ENCODE measurements around the gene ZCWPW1.

The ZCWPW1 gene

DNA sequence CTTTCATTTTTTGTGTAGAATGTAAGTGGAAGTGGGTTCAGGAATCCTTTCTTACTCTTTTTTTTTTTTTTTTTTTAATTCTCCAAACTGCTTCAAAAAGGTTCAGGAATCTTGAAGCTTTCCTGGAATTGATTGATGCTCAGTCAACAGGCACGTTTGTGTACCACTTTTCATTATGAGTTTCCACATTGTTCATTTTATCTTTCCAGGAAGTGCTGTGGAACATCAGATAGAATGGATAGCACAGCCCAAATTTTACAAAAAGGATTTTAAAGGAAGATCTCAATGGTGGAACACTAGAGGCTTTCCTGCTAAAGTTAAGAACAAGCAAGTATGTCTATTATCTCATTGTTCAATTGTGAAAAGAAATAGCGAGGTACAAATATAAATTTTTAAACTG is 9.7 kb upstream of the ZCWPW1 start:
- TF ChIP-seq, protein P1, sequence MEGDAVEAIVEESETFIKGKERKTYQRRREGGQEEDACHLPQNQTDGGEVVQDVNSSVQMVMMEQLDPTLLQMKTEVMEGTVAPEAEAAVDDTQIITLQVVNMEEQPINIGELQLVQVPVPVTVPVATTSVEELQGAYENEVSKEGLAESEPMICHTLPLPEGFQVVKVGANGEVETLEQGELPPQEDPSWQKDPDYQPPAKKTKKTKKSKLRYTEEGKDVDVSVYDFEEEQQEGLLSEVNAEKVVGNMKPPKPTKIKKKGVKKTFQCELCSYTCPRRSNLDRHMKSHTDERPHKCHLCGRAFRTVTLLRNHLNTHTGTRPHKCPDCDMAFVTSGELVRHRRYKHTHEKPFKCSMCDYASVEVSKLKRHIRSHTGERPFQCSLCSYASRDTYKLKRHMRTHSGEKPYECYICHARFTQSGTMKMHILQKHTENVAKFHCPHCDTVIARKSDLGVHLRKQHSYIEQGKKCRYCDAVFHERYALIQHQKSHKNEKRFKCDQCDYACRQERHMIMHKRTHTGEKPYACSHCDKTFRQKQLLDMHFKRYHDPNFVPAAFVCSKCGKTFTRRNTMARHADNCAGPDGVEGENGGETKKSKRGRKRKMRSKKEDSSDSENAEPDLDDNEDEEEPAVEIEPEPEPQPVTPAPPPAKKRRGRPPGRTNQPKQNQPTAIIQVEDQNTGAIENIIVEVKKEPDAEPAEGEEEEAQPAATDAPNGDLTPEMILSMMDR (IDR thresholded peaks at IDR 0.05; ENCODE audit: insufficient read depth, missing control alignments), result no peak
- FAIRE-seq (no peak), DNase-seq (ENCODE audit: insufficient read length, low spot score) (no peak)

DNA sequence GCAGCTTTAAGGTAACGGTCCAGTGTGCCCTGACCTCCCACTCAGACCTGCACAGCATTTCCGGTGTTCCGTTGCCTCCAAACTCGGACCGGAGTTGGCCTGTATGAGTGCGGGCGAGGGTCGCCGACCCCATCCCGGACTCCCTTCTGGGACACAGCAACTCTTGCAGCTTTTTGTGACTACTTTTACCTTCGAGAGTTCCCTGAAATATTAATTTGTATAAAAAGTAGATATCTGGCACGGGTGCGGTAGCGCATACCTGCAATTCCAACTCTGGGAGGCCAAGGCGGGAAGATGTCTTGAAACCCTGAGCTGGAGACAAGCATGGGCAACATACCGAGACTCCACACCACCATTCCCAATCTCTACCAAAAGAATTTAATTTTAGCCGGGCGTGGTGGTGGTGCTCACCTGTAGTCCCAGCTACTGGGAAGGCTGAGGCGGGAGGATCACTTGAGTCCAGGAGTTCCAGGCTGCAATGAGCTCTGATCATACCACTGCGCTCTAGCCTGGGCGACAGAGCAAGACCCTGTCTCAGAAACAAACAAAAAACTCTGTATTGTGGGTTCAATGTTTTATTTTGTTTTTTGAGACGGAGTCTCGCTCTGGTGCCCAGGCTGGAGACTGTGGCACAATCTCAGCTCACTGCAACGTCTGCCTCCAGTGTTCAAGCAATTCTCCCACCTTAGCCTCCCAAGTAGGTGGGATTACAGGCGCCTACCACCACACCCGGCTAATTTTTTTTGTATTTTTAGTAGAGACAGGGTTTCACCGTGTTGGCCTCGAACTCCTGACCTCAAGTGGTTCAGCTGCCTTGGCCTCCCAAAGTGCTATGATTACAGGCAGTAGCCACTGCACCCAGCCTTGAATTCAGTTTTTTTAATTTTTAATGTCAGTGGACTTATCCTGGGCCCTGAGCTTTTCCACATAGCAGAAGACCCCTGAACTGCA is 8.9 kb upstream of the ZCWPW1 start:
- DNase-seq (ENCODE audit: insufficient read length, low spot score) (no peak), FAIRE-seq (no peak)
- TF ChIP-seq, protein P1 (IDR thresholded peaks at IDR 0.05; ENCODE audit: insufficient read depth, missing control alignments), result no peak

DNA sequence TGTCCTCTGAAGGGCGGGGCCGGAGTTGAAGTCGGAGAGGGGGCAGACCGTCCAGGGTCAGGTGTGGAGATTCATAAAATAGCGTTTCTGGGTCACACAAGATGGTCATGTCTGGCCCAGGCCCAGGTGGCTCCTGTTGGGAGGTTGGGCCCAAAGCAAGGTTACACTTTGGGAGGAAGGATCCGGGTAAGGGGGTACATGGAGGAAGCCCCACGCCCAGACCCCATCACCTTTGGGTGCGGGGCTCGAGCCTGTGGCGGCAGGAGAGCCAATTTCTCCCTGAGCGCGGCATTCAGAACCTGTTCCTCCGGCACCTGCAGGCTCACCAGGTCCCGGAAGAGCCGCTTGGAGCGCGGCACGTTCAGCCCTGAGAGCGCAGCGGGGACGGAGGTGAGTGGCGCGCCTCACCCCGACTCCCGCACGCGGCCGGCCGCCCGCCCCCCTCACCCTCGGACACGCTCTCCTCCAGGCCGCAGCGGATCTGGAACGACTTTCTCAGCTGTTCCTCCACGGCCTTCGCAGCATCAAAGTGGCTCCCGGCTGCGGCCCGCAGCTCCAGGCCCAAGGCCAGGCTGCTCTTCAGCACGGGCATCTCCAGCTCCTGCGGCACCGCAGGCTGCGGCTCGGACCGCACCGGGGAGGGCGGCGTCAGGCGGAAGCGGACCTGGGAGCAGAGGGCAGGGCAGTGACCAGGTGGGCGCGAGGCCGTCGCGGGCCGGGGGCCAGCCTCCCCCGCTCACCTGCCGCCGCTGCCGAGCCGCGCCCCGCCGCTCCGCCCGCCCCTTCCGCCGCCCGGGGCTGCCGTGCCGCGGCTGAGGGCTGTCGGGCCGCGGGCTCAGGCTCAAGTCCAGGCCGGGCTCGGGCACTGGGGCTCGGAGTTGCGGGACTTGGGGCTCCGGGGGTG is 7.2 kb upstream of the ZCWPW1 start:
- no peak for DNase-seq (ENCODE audit: insufficient read length, low spot score)
- TF ChIP-seq, protein P1 (IDR thresholded peaks at IDR 0.05; ENCODE audit: insufficient read depth, missing control alignments), result no peak
- no peak for FAIRE-seq

DNA sequence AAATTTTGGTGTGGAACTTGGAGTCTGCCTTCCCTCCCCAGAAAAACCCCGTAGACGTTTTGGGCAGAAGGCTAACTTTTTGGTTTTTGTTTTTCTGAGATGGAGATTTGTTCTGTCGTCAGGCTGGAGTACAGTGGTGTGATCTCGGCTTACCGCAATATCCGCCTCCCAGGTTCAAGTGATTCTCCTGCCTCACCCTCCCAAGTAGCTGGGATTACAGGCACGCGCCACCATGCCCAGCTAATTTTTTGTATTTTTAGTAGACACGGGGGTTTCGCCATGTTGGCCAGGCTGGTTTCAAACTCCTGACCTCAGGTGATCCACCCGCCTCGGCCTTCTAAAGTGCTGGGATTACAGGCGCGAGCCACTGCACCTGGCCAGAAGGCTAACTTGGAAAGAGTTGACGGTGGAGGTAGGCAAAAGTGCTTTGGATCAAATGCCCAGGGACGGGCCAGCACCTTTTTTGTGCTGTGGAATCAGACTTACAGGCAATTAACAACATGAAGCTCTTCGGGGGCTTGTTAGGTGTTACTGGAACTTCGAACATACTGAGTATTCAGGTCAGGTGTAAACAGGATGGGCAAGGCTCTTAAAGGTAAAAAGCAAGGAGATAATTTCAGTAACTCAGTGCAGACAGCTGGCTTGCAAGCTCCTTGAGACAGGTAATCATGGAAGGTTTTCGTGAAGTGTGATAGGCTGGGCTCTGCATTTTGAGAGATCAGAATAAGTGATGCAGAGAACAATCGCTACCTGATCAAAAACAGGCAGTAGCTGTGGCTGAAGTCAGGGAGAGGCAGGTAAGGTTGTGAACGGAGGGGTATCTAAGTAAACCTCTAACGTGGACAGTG is 6.0 kb upstream of the ZCWPW1 start:
- DNase-seq (ENCODE audit: insufficient read length, low spot score), result no peak
- TF ChIP-seq, protein P1 (IDR thresholded peaks at IDR 0.05; ENCODE audit: insufficient read depth, missing control alignments), result no peak
- FAIRE-seq, result no peak

DNA sequence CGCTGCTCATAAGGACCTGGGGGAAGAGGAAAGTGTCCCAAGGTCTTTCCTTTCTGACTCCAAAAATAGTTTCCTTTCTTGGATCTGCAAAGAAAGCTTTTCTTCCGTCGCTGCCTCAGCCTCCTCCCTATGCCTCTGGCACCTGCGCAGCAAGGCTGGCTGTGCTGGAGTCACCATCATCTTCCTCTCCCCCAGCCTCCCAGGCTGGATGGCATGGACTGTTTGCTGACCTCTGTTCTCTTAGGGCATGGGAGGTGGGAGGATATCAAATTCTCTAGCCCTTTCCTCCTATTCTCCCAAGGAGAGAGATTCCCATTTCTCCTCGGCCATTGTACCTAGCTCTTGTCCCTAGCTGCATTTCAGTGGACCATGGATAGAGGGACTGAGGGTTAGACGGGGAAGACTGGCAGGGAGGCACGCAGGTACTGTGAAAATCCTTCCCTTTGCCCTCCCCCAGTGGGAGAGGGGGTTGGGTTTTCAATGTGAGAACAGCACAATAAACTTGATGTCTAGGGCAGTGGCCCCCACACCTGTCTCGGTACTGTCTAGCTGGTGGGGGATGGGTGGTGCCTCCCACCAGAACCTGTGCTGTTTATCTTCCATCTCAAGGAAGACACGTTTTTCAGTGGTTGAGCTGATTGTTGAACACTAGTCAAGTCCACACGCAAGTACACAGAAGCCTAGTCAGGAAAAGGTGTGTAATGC is 5.2 kb upstream of the ZCWPW1 start:
- TF ChIP-seq, protein P1 (IDR thresholded peaks at IDR 0.05; ENCODE audit: insufficient read depth, missing control alignments), result no peak
- FAIRE-seq, result no peak
- DNase-seq (ENCODE audit: insufficient read length, low spot score), result no peak

DNA sequence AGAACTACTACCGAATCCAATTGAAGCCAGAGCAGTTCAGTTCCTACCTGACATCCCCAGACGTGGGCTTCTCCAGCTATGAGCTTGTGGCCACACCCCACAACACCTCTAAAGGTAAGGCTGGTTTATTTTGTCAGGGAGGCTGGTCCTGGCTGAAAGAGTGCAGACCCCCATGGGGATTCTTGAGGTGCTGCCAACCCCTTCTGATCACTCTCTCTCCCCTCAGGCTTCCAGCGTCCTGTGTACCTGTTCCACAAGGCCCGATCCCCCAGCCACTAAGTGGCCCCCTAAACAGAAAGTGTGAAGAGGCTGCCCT is 4.7 kb upstream of the ZCWPW1 start:
- DNase-seq (ENCODE audit: insufficient read length, low spot score) (no peak), FAIRE-seq (no peak)
- TF ChIP-seq, protein P1 (IDR thresholded peaks at IDR 0.05; ENCODE audit: insufficient read depth, missing control alignments), result no peak
